Measurements from ENCODE around the gene RBM33.

RBM33 gene

DNA sequence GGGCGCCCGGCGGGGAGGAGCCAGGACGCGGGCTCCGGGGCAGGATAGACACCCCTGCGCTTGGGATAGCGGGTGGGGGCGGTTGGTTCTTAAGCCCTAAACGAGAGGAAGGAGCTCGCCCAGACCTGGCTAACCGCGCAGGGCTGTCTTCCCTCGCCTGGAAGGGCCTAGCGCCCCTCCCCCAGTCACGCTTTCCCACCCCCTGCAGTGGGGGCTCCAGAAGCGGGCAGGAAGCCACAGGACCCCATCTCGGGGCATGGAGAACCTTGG lies 161.3 kb downstream of the RBM33 start:
- no peak for DNase-seq
- peak overlapping the region in 6 of 7 experiments; percentile 13 to 75 (median 56) for H3K4me3 ChIP-seq (ENCODE audit: control insufficient read depth in 1 of 7, extremely low read depth in 1 of 7, insufficient read depth in 4 of 7, low read depth in 2 of 7, low read length in 6 of 7)
- no peak overlapping the region for H3K27ac ChIP-seq (ENCODE audit: insufficient read depth in 1 of 2, low read depth in 1 of 2, low read length in 2 of 2, poor library complexity in 1 of 2, severe bottlenecking in 2 of 2)
- CTCF ChIA-PET = interaction anchor here (1.0 to 1.7 kb wide), 4 partner anchors 16 to 667 kb away, joined by 3 to 5 read pairs (median 4); no protein-coding TSS in a partner anchor
- POLR2A ChIA-PET = interaction anchor here (1.7 kb wide), 1 partner anchor 1011 kb away, joined by 4 read pairs; no protein-coding TSS in a partner anchor
- H3K4me1 ChIP-seq (ENCODE audit: control extremely low read depth in 1 of 4, control insufficient read depth in 4 of 4, insufficient read depth in 4 of 4, low read length in 3 of 4) = peaks cover 0 to 68% (median 55%) of the 10 kb centered on the region in 4 experiments
- no peaks in the 10 kb centered on the region for H3K36me3 ChIP-seq (ENCODE audit: control insufficient read depth in 4 of 4, insufficient read depth in 4 of 4, low read length in 3 of 4)
- under 1% methylated on average over 13 of the region's 18 CpGs for WGBS (ENCODE audit: insufficient coverage)
- H3K27me3 ChIP-seq (replicated peaks in 2 of 5; ENCODE audit: control insufficient read depth in 4 of 5, insufficient read depth in 5 of 5, low read length in 4 of 5) = peaks cover 6 to 100% (median 36%) of the 10 kb centered on the region in 5 experiments
- H3K9me3 ChIP-seq (ENCODE audit: control extremely low read depth in 1 of 5, control insufficient read depth in 4 of 5, insufficient read depth in 2 of 5, low read depth in 1 of 5, low read length in 4 of 5) = no peaks in the 10 kb centered on the region

DNA sequence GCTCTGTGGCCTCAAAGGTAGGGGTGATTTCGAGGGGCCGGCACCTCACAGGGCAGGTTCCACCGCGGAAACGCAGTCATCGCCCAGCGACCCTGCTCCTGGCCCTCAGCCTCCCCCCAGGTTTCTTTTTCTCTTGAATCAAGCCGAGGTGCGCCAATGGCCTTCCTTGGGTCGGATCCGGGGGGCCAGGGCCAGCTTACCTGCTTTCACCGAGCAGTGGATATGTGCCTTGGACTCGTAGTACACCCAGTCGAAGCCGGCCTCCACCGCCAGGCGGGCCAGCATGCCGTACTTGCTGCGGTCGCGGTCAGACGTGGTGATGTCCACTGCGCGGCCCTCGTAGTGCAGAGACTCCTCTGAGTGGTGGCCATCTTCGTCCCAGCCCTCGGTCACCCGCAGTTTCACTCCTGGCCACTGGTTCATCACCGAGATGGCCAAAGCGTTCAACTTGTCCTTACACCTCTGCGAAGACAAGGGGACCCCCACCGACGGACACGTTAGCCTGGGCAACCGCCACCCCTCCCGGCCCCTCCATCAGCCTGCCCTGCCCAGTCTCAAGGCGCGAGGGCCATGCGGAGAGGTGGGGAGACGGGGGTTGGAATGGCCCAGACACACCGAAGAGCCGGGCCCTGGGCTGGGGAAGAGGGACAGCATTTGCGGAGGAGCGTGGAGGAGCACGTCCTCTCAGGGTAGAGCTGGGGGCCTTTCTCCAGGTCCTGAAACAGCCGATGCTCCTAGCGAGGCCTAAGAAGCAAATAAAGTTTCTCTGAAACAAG lies 161.8 kb downstream of the RBM33 start:
- H3K4me3 ChIP-seq (ENCODE audit: control insufficient read depth in 1 of 7, extremely low read depth in 1 of 7, insufficient read depth in 4 of 7, low read depth in 2 of 7, low read length in 6 of 7) = peak overlapping the region in 3 of 7 experiments; percentile 13 to 75 (median 64)
- CTCF ChIA-PET = interaction anchor here (1.0 to 1.7 kb wide), 4 partner anchors 16 to 666 kb away, joined by 3 to 5 read pairs (median 4); no protein-coding TSS in a partner anchor
- no peaks in the 10 kb centered on the region for H3K36me3 ChIP-seq (ENCODE audit: control insufficient read depth in 4 of 4, insufficient read depth in 4 of 4, low read length in 3 of 4)
- POLR2A ChIA-PET = interaction anchor here (1.7 kb wide), 1 partner anchor 1011 kb away, joined by 4 read pairs; no protein-coding TSS in a partner anchor
- H3K9me3 ChIP-seq (ENCODE audit: control extremely low read depth in 1 of 5, control insufficient read depth in 4 of 5, insufficient read depth in 2 of 5, low read depth in 1 of 5, low read length in 4 of 5) = no peaks in the 10 kb centered on the region
- H3K27ac ChIP-seq (ENCODE audit: insufficient read depth in 1 of 2, low read depth in 1 of 2, low read length in 2 of 2, poor library complexity in 1 of 2, severe bottlenecking in 2 of 2) = no peak overlapping the region
- peaks cover 0 to 68% (median 55%) of the 10 kb centered on the region in 4 experiments for H3K4me1 ChIP-seq (ENCODE audit: control extremely low read depth in 1 of 4, control insufficient read depth in 4 of 4, insufficient read depth in 4 of 4, low read length in 3 of 4)
- peaks cover 4 to 100% (median 37%) of the 10 kb centered on the region in 5 experiments for H3K27me3 ChIP-seq (replicated peaks in 2 of 5; ENCODE audit: control insufficient read depth in 4 of 5, insufficient read depth in 5 of 5, low read length in 4 of 5)
- DNase-seq = no peak
- WGBS (ENCODE audit: insufficient coverage) = 8% methylated on average over 37 of the region's 47 CpGs

DNA sequence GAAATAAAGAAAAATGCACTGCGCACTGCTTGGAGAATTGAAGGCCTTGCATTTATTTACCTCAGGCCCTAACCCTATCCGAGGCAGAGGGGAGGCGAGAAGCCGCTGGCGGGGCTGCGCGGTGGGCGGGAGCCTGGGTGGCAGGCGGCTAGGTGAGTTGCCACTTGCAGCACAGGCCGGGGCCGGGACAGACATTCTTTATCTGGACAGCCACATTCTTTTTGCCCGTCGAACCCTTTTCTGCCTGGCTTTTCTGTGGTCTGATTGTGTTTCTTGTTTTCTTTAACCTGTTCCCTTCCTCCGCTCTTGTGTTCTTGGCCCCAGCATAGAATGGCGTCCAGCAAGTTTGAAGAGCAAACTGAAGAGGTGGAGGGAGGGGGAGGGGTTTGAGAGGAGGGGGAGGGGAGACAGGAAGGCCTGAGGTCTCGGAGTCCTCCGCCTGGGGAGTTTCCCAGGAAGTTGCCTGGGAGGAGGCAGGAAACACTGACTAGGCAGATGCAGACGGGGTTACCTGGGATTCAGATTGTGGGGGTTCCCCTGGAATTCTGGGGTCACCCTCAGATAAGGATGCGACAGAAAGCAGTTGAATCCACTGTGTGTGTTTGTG lies 162.7 kb downstream of the RBM33 start:
- ChIA-PET POLR2A (no interaction called here), CTCF (no interaction called here)
- WGBS (ENCODE audit: insufficient coverage) = 15% methylated on average over 13 of the region's 19 CpGs
- no peak overlapping the region for H3K4me3 ChIP-seq (ENCODE audit: control insufficient read depth in 1 of 7, extremely low read depth in 1 of 7, insufficient read depth in 4 of 7, low read depth in 2 of 7, low read length in 6 of 7)
- DNase-seq = peak in 2 of 3 donors; percentile 29 to 32
- H3K9me3 ChIP-seq (ENCODE audit: control extremely low read depth in 1 of 5, control insufficient read depth in 4 of 5, insufficient read depth in 2 of 5, low read depth in 1 of 5, low read length in 4 of 5) = no peaks in the 10 kb centered on the region
- peaks cover 2 to 100% (median 35%) of the 10 kb centered on the region in 5 experiments for H3K27me3 ChIP-seq (replicated peaks in 2 of 5; ENCODE audit: control insufficient read depth in 4 of 5, insufficient read depth in 5 of 5, low read length in 4 of 5)
- H3K27ac ChIP-seq (ENCODE audit: insufficient read depth in 1 of 2, low read depth in 1 of 2, low read length in 2 of 2, poor library complexity in 1 of 2, severe bottlenecking in 2 of 2) = no peak overlapping the region
- no peaks in the 10 kb centered on the region for H3K36me3 ChIP-seq (ENCODE audit: control insufficient read depth in 4 of 4, insufficient read depth in 4 of 4, low read length in 3 of 4)
- peaks cover 0 to 74% (median 60%) of the 10 kb centered on the region in 4 experiments for H3K4me1 ChIP-seq (ENCODE audit: control extremely low read depth in 1 of 4, control insufficient read depth in 4 of 4, insufficient read depth in 4 of 4, low read length in 3 of 4)

DNA sequence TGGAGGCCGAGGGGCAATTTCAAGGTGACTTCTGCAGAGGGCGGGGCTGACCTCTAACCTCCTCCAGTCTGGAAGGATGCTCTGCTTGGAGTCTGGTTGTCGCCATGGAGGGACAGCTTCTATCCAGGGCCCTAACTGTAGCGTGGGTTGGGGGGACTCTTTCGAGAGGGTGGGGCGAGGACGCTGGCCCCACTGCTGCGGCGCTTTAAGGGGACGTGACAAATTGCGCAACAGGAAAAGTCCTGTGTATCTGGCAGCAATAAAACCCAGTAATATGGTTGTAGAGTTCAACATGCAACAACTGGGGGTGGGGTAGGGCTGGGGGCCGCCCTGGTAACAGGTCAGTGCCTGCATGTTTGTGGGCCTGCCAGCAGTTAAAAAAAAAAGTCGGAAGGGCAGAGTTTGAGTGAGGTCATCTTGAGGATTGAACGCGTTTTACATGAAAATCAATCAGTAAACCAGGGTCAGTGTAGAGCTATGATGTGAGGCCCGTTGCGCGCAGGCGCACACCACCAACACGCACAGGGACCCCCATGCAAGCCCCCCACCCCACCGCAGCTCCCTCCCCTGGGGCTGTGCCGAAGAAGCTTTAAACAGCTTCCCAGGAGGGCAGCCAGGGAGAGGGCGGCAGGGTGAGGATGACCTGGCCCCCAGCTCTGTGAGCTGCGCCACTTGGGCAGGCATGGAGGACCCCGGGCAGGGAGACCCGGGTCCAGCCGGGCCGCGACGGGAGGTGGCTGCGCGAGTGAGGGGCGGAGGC lies 163.5 kb downstream of the RBM33 start:
- peaks cover 0 to 100% (median 38%) of the 10 kb centered on the region in 5 experiments for H3K27me3 ChIP-seq (replicated peaks in 2 of 5; ENCODE audit: control insufficient read depth in 4 of 5, insufficient read depth in 5 of 5, low read length in 4 of 5)
- POLR2A ChIA-PET = no interaction called here
- peak in 1 of 3 donors; percentile 24 for DNase-seq
- 3% methylated on average over 29 of the region's 33 CpGs for WGBS (ENCODE audit: insufficient coverage)
- H3K4me3 ChIP-seq (ENCODE audit: control insufficient read depth in 1 of 7, extremely low read depth in 1 of 7, insufficient read depth in 4 of 7, low read depth in 2 of 7, low read length in 6 of 7) = peak overlapping the region in 4 of 7 experiments; percentile 16 to 48 (median 30)
- peaks cover 0 to 72% (median 60%) of the 10 kb centered on the region in 4 experiments for H3K4me1 ChIP-seq (ENCODE audit: control extremely low read depth in 1 of 4, control insufficient read depth in 4 of 4, insufficient read depth in 4 of 4, low read length in 3 of 4)
- no peaks in the 10 kb centered on the region for H3K9me3 ChIP-seq (ENCODE audit: control extremely low read depth in 1 of 5, control insufficient read depth in 4 of 5, insufficient read depth in 2 of 5, low read depth in 1 of 5, low read length in 4 of 5)
- no peaks in the 10 kb centered on the region for H3K36me3 ChIP-seq (ENCODE audit: control insufficient read depth in 4 of 4, insufficient read depth in 4 of 4, low read length in 3 of 4)
- CTCF ChIA-PET = interaction anchor here (1.2 to 1.4 kb wide), 3 partner anchors 10 to 1009 kb away, joined by 3 to 7 read pairs (median 4); no protein-coding TSS in a partner anchor
- no peak overlapping the region for H3K27ac ChIP-seq (ENCODE audit: insufficient read depth in 1 of 2, low read depth in 1 of 2, low read length in 2 of 2, poor library complexity in 1 of 2, severe bottlenecking in 2 of 2)

DNA sequence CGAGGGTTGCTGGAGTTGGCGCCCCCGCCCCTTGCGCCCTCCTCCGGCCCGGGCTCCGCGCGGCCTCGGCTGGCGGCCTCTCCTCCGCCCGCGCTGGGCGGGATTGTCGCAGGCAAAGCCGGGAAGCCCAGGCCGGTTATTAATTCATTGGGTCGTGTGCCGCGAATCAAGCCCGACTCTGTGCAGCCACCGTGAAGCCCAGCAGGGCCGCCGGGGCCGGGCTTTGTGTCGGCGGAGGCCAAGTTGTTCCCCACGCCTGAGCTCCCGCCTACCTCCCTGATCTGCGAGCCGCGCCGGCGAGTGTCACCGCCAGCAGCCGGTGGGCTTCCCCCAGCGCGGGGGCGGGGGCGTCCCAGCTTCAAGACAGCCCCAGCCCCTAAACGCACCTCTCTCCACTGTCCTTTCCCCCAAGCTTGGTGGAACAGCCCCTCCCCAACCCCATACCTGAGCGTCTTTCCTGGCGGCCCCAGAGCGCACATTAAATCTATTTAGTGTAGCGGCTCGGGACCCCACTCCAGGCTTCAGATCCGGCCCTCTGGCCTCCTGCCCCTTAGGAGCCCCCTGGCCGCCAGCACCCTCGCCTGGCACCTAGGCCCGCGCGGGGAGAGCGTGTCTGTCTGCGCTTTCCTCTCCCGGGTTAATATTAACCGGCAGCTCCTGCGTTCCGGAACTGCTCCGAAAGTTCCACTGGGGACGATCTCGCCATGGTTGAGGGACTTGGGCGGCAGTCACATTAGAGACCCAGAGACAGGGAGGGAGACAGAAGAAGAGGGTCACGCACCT lies 164.3 kb downstream of the RBM33 start:
- WGBS (ENCODE audit: insufficient coverage) = under 1% methylated on average over 59 of the region's 64 CpGs
- ChIA-PET CTCF (interaction anchor here (0.9 to 1.6 kb wide), 5 partner anchors 8 to 1008 kb away, joined by 3 to 7 read pairs (median 3); no protein-coding TSS in a partner anchor), POLR2A (no interaction called here)
- Histone ChIP-seq H3K27ac (ENCODE audit: insufficient read depth in 1 of 2, low read depth in 1 of 2, low read length in 2 of 2, poor library complexity in 1 of 2, severe bottlenecking in 2 of 2) (no peak overlapping the region), H3K36me3 (ENCODE audit: control insufficient read depth in 4 of 4, insufficient read depth in 4 of 4, low read length in 3 of 4) (no peaks in the 10 kb centered on the region), H3K9me3 (ENCODE audit: control extremely low read depth in 1 of 5, control insufficient read depth in 4 of 5, insufficient read depth in 2 of 5, low read depth in 1 of 5, low read length in 4 of 5) (no peaks in the 10 kb centered on the region), H3K4me3 (ENCODE audit: control insufficient read depth in 1 of 7, extremely low read depth in 1 of 7, insufficient read depth in 4 of 7, low read depth in 2 of 7, low read length in 6 of 7) (peak overlapping the region in 4 of 7 experiments; percentile 28 to 48 (median 30)), H3K4me1 (ENCODE audit: control extremely low read depth in 1 of 4, control insufficient read depth in 4 of 4, insufficient read depth in 4 of 4, low read length in 3 of 4) (peaks cover 0 to 64% (median 52%) of the 10 kb centered on the region in 4 experiments), H3K27me3 (replicated peaks in 2 of 5; ENCODE audit: control insufficient read depth in 4 of 5, insufficient read depth in 5 of 5, low read length in 4 of 5) (peaks cover 0 to 100% (median 46%) of the 10 kb centered on the region in 5 experiments)
- DNase-seq = no peak

DNA sequence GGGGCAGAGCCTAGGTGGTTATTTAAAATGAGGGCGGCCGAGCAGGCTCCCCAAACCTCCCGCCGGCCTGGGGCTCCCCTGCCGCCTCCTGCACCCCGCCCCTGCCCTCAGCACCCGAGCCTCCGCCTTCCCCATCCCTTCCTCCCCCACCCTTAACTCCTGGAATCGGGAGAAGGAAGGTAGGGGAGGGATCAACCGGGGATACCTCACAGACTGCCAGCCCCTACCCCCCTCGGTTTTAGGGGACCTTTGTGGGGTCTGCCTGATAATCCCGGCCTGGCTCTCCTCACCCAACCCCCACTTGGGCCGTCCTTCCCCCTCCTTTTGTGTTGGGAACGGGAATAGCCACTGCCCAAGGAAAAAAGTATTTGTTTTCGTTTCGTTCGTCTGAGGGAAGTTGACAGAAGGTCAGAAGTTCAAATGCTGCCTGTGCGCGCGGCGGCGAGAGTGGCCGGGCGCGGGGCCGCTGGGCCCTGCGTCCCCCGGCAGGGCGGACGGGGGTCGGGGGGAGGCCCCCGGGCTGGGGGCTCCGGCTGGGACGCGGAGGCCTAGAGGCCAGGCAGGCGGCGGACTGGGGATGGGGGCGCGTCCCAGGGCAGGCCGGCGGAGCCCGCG lies 165.0 kb downstream of the RBM33 start:
- POLR2A ChIA-PET = no interaction called here

More for the DNA sequence above, 165.0 kb downstream of the RBM33 start:
- Histone ChIP-seq H3K9me3 (ENCODE audit: control extremely low read depth in 1 of 5, control insufficient read depth in 4 of 5, insufficient read depth in 2 of 5, low read depth in 1 of 5, low read length in 4 of 5) (no peaks in the 10 kb centered on the region), H3K27ac (ENCODE audit: insufficient read depth in 1 of 2, low read depth in 1 of 2, low read length in 2 of 2, poor library complexity in 1 of 2, severe bottlenecking in 2 of 2) (no peak overlapping the region), H3K27me3 (replicated peaks in 2 of 5; ENCODE audit: control insufficient read depth in 4 of 5, insufficient read depth in 5 of 5, low read length in 4 of 5) (peaks cover 0 to 100% (median 50%) of the 10 kb centered on the region in 5 experiments), H3K4me3 (ENCODE audit: control insufficient read depth in 1 of 7, extremely low read depth in 1 of 7, insufficient read depth in 4 of 7, low read depth in 2 of 7, low read length in 6 of 7) (peak overlapping the region in 3 of 7 experiments; percentile 28 to 32 (median 28)), H3K36me3 (ENCODE audit: control insufficient read depth in 4 of 4, insufficient read depth in 4 of 4, low read length in 3 of 4) (no peaks in the 10 kb centered on the region), H3K4me1 (ENCODE audit: control extremely low read depth in 1 of 4, control insufficient read depth in 4 of 4, insufficient read depth in 4 of 4, low read length in 3 of 4) (peaks cover 0 to 57% (median 47%) of the 10 kb centered on the region in 4 experiments)
- 2% methylated on average over 29 of the region's 43 CpGs for WGBS (ENCODE audit: insufficient coverage)
- DNase-seq = no peak
- CTCF ChIA-PET = interaction anchor here (0.9 to 1.6 kb wide), 2 partner anchors 8 to 9 kb away, joined by 3 read pairs; no protein-coding TSS in a partner anchor

Data from common myeloid progenitor, CD34-positive (primary cell).